Endothelial cell of umbilical vein (primary cell): ENCODE results near the gene NELFCD.

Source experiments
- EZH2 ChIP-seq: IDR thresholded peaks from 2 replicates; pipeline ENCODE4 v1.6.1; 2012; ENCODE audit warnings: borderline replicate concordance, low read depth, mild to moderate bottlenecking, moderate library complexity, low read length, inconsistent platforms; ENCODE audit not compliant: severe bottlenecking
- FOS ChIP-seq: IDR thresholded peaks from 2 replicates; pipeline ENCODE4 v1.6.1; 2011; ENCODE audit warnings: mild to moderate bottlenecking, low read length, moderate library complexity, borderline replicate concordance; ENCODE audit not compliant: insufficient read depth
- GATA2 ChIP-seq: IDR thresholded peaks from 2 replicates; pipeline ENCODE4 v1.7.0; 2011; ENCODE audit warnings: low read depth, mild to moderate bottlenecking, moderate library complexity, mixed read lengths, low read length; ENCODE audit not compliant: insufficient read length, insufficient read depth
- JUN ChIP-seq: IDR thresholded peaks from 2 replicates; pipeline ENCODE4 v1.6.1; 2011; ENCODE audit warnings: borderline replicate concordance, low read depth; ENCODE audit not compliant: insufficient read length, insufficient read depth
- POLR2A ChIP-seq: IDR thresholded peaks from 2 replicates; pipeline ENCODE4 v1.6.1; 2012; ENCODE audit warnings: low read depth, mild to moderate bottlenecking, control low read depth, low read length
- POLR2AphosphoS5 ChIP-seq: IDR thresholded peaks from 2 replicates; pipeline ENCODE4 v1.6.1; 2012; ENCODE audit warnings: low read depth, mild to moderate bottlenecking, control low read depth, low read length, moderate library complexity; ENCODE audit not compliant: insufficient read depth
- TF ChIP-seq, protein P1 (sequence below), 2 donors: IDR thresholded peaks; 1 replicate in 1 of 2; 2 replicates in 1 of 2; pipeline ENCODE4 v1.5.1; 2011; ENCODE audit warnings: low read length in 2 of 2, mild to moderate bottlenecking in 2 of 2, moderate library complexity in 2 of 2, control low read depth in 1 of 2, inconsistent platforms in 1 of 2, low read depth in 1 of 2; ENCODE audit not compliant: insufficient read depth in 1 of 2; ENCODE audit errors: extremely low read depth in 1 of 2
- TF ChIP-seq, protein P2 (sequence below): IDR thresholded peaks from 2 replicates; pipeline ENCODE4 v1.6.1; 2011; ENCODE audit not compliant: insufficient read depth, insufficient read length

DNA sequence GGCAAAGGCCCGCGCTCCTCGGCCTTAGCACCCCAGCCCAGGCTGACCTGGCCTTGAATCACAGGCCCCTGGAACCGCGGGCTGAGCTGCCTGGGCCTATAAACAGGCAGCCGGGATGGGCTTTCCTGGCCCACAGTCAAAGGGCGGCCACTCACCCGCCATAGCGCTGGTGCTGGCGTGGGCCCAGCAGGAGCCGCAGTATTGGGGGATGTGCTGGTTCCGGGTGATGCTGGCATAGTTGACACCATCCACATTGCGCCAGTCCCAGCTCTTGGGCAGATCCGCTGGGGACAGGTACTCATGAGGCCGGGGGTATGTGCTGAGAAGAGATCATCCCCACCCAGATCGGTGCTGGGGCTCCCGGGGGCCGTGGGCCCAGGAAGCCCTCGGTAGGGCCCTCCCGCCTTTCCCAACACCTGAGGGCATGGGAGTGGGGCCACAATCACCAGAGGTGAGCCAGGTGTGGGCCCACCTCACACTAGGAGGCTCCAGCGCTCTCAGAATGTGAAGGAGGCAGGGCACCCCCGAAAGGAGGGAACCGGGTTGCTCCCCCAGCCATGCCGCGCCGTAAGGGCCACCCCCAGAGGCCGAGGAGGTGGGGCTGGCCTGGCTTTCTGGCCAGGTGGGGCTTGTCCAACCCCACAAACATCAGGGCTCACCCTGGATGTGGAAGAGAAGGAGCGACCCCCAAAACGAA is 25.3 kb downstream of the NELFCD start:
- TF ChIP-seq POLR2A (no peak), EZH2 (no peak), JUN (no peak), POLR2AphosphoS5 (peak; percentile 44), FOS (no peak), GATA2 (no peak)
- TF ChIP-seq, protein P1, sequence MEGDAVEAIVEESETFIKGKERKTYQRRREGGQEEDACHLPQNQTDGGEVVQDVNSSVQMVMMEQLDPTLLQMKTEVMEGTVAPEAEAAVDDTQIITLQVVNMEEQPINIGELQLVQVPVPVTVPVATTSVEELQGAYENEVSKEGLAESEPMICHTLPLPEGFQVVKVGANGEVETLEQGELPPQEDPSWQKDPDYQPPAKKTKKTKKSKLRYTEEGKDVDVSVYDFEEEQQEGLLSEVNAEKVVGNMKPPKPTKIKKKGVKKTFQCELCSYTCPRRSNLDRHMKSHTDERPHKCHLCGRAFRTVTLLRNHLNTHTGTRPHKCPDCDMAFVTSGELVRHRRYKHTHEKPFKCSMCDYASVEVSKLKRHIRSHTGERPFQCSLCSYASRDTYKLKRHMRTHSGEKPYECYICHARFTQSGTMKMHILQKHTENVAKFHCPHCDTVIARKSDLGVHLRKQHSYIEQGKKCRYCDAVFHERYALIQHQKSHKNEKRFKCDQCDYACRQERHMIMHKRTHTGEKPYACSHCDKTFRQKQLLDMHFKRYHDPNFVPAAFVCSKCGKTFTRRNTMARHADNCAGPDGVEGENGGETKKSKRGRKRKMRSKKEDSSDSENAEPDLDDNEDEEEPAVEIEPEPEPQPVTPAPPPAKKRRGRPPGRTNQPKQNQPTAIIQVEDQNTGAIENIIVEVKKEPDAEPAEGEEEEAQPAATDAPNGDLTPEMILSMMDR (IDR thresholded peaks at IDR 0.05; ENCODE audit: extremely low read depth in 1 of 2, insufficient read depth in 1 of 2, low read depth in 1 of 2, low read length in 2 of 2): no peak
- TF ChIP-seq, protein P2, sequence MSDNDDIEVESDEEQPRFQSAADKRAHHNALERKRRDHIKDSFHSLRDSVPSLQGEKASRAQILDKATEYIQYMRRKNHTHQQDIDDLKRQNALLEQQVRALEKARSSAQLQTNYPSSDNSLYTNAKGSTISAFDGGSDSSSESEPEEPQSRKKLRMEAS: no peak
